Erythroblast (primary cell): ENCODE measurements around the gene ADARB1.

Source experiments
- GATA1 ChIP-seq: IDR thresholded peaks from 2 replicates; pipeline ENCODE4 v1.6.1; 2011; ENCODE audit warnings: low read depth, mild to moderate bottlenecking, control low read depth, low read length, moderate library complexity
- POLR2A ChIP-seq: IDR thresholded peaks from 2 replicates; pipeline ENCODE4 v1.6.1; 2011; ENCODE audit warnings: mild to moderate bottlenecking, low read length

DNA sequence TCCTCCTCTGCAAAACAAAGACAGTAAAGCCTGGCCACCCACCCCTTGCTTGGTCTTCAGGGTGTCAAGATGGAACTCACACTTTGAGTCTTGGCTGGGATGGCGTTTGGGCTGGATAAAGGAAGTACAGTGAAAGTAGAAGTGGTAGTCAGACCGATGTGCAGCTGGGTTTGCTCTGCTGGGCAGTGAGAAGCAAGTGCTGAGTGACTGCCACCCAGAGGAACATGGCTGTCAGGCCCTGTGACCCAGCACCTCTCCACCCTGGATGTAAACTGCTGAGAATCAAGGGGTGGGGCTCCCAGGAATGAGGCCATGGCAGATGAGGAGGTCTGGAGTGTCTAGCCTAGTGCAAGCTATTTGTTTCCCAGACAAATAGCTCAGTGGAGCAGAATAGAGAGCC is 162.1 kb downstream of the ADARB1 start:
- TF ChIP-seq POLR2A, result no peak
- TF ChIP-seq GATA1, result no peak
